Endothelial cell of umbilical vein (primary cell): ENCODE results near the gene CBY2. TPM values are rescaled to one million over a fixed set of nuclear protein-coding genes. Genes with fewer than 3 reads are reported as not detected.

Source experiments
- BruUV-seq: library from RNA; stranded (reverse); fragments of 400-500 nt; replicated peaks from 2 replicates; lab custom pipeline; 2021; lab: Mats Ljungman, UMichigan
- CTCF ChIA-PET: fragments of 300-600, 350-600 bp; sonication (Branson Sonifier 250); formaldehyde crosslinking; loops from one replicate; lab custom pipeline; 2021; ENCODE audit warnings: antibody characterized with exemption, inconsistent platforms; lab: Charles Lee
- POLR2A ChIA-PET: fragments of 300-600, 350-600 bp; sonication (Branson Sonifier 250); formaldehyde crosslinking; loops from one replicate; lab custom pipeline; 2021; ENCODE audit warnings: antibody characterized with exemption, inconsistent platforms; lab: Charles Lee
- DNase-seq: peaks from one replicate; pipeline ENCODE4 v3.0.0-alpha.2; 2011; ENCODE audit warnings: low read depth, low spot score
- FAIRE-seq: peaks from 2 replicates; lab custom pipeline; 2011; peaks lifted over from hg19 to GRCh38; lab: Jason Lieb, UNC
- H2AFZ ChIP-seq: 2 replicates; pipeline ENCODE4 v1.6.0; 2012; ENCODE audit warnings: low read depth, low read length, control low read depth, inconsistent platforms
- H3K27ac ChIP-seq: 2 replicates; pipeline ENCODE4 v1.5.1; 2011; ENCODE audit warnings: low read depth, mild to moderate bottlenecking, control low read depth, low read length, moderate library complexity; ENCODE audit not compliant: insufficient read depth
- H3K27me3 ChIP-seq, 2 experiments: 2 replicates each; pipeline versions ENCODE4 v1.6.0 to v1.6.1; 2011; ENCODE audit warnings: low read length in 2 of 2, mixed read lengths in 1 of 2; ENCODE audit not compliant: control insufficient read depth in 2 of 2, insufficient read depth in 2 of 2
- H3K36me3 ChIP-seq, 2 experiments: 2 replicates in 1 of 2; 3 replicates in 1 of 2; pipeline ENCODE4 v1.5.1; 2011; ENCODE audit warnings: low read length in 2 of 2, mild to moderate bottlenecking in 1 of 2, moderate library complexity in 1 of 2; ENCODE audit not compliant: control insufficient read depth in 2 of 2, insufficient read depth in 2 of 2; ENCODE audit errors: extremely low read depth in 1 of 2
- H3K4me1 ChIP-seq: 3 replicates; pipeline ENCODE4 v1.5.1; 2011; ENCODE audit warnings: mild to moderate bottlenecking, low read length; ENCODE audit not compliant: control insufficient read depth, insufficient read depth; ENCODE audit errors: extremely low read depth
- H3K4me2 ChIP-seq: 2 replicates; pipeline ENCODE4 v1.6.1; 2011; ENCODE audit warnings: low read length, control low read depth, mixed read lengths; ENCODE audit not compliant: insufficient read depth
- H3K4me3 ChIP-seq, 3 experiments: fragments of 200-600 bp in 1 of 3; sonication (generic), shearing (Covaris generic) in 1 of 3; replicated peaks in 1 of 3; 2 replicates each; pipeline ENCODE4 v1.5.1; 2011 to 2016; ENCODE audit warnings: control low read depth in 3 of 3, low read length in 3 of 3, mild to moderate bottlenecking in 2 of 3, inconsistent platforms in 1 of 3, low read depth in 1 of 3, moderate library complexity in 1 of 3; ENCODE audit not compliant: insufficient read depth in 1 of 3
- H3K79me2 ChIP-seq: 2 replicates; pipeline ENCODE4 v1.6.0; 2012; ENCODE audit warnings: low read length, inconsistent platforms; ENCODE audit not compliant: control insufficient read depth, insufficient read depth
- H3K9ac ChIP-seq: replicated peaks from 2 replicates; pipeline ENCODE3; 2011; ENCODE audit warnings: low read length, control low read depth; ENCODE audit not compliant: insufficient read depth; ENCODE audit errors: extremely low read depth
- H3K9me1 ChIP-seq: replicated peaks from 3 replicates; pipeline ENCODE4 v1.6.0; 2011; ENCODE audit warnings: mild to moderate bottlenecking, low read length; ENCODE audit not compliant: control insufficient read depth, insufficient read depth; ENCODE audit errors: extremely low read depth
- H3K9me3 ChIP-seq: replicated peaks from 2 replicates; pipeline ENCODE4 v1.5.1; 2012; ENCODE audit warnings: low read length, inconsistent platforms; ENCODE audit not compliant: control insufficient read depth, insufficient read depth
- H4K20me1 ChIP-seq: replicated peaks from 2 replicates; pipeline ENCODE3; 2011; ENCODE audit warnings: mild to moderate bottlenecking, low read length; ENCODE audit not compliant: control insufficient read depth, insufficient read depth; ENCODE audit errors: extremely low read depth
- CTCF ChIP-seq, 2 donors: IDR thresholded peaks; 1 replicate in 1 of 2; 2 replicates in 1 of 2; pipeline ENCODE4 v1.5.1; 2011; ENCODE audit warnings: low read length in 2 of 2, mild to moderate bottlenecking in 2 of 2, moderate library complexity in 2 of 2, control low read depth in 1 of 2, inconsistent platforms in 1 of 2, low read depth in 1 of 2; ENCODE audit not compliant: insufficient read depth in 1 of 2; ENCODE audit errors: extremely low read depth in 1 of 2
- EZH2 ChIP-seq: IDR thresholded peaks from 2 replicates; pipeline ENCODE4 v1.6.1; 2012; ENCODE audit warnings: borderline replicate concordance, low read depth, mild to moderate bottlenecking, moderate library complexity, low read length, inconsistent platforms; ENCODE audit not compliant: severe bottlenecking
- FOS ChIP-seq: IDR thresholded peaks from 2 replicates; pipeline ENCODE4 v1.6.1; 2011; ENCODE audit warnings: mild to moderate bottlenecking, low read length, moderate library complexity, borderline replicate concordance; ENCODE audit not compliant: insufficient read depth
- GATA2 ChIP-seq: IDR thresholded peaks from 2 replicates; pipeline ENCODE4 v1.7.0; 2011; ENCODE audit warnings: low read depth, mild to moderate bottlenecking, moderate library complexity, mixed read lengths, low read length; ENCODE audit not compliant: insufficient read length, insufficient read depth
- JUN ChIP-seq: IDR thresholded peaks from 2 replicates; pipeline ENCODE4 v1.6.1; 2011; ENCODE audit warnings: borderline replicate concordance, low read depth; ENCODE audit not compliant: insufficient read length, insufficient read depth
- MAX ChIP-seq: IDR thresholded peaks from 2 replicates; pipeline ENCODE4 v1.6.1; 2011; ENCODE audit not compliant: insufficient read depth, insufficient read length
- MYC ChIP-seq: IDR thresholded peaks from one replicate; pipeline ENCODE4 v1.6.1; 2011; ENCODE audit warnings: mild to moderate bottlenecking, low read depth, low read length
- POLR2A ChIP-seq: IDR thresholded peaks from 2 replicates; pipeline ENCODE4 v1.6.1; 2012; ENCODE audit warnings: low read depth, mild to moderate bottlenecking, control low read depth, low read length
- POLR2AphosphoS5 ChIP-seq: IDR thresholded peaks from 2 replicates; pipeline ENCODE4 v1.6.1; 2012; ENCODE audit warnings: low read depth, mild to moderate bottlenecking, control low read depth, low read length, moderate library complexity; ENCODE audit not compliant: insufficient read depth
- dilution Hi-C: fragments of 300-500 bp; cut with MboI; formaldehyde crosslinking; loops from one replicate; pipeline ENCODE4 v1.15.0; 2019; ENCODE audit warnings: low sequenced_read_pairs; ENCODE audit not compliant: extremely low pct_ligation_motif_present
- intact Hi-C: fragments of 100-400 bp; cut with micrococcal nuclease; formaldehyde crosslinking; loops from one replicate; pipeline ENCODE4 v1.10.0; 2022
- polyA plus RNA-seq, 4 experiments: library from polyadenylated mRNA; depleted of rRNA in 3 of 4; stranded (reverse) in 3 of 4; unstranded in 1 of 4; fragments of >200 nt; gene quantifications; 2 replicates each; pipeline versions ENCODE4 v1.2.1 to v1.2.3, GENCODE V29; 2011 to 2012; ENCODE audit warnings: missing spikeins in 1 of 4
- total RNA-seq: library from RNA; stranded (reverse); gene quantifications from 2 replicates; pipeline ENCODE4 v1.2.3, GENCODE V29; 2021

CBY2 gene
- total and polyA plus RNA-seq, 2 donors (not counting 3 experiments of a cell fraction or from before 2014, with no cell fraction given) = not detected

- FAIRE-seq = no peak
- ChIA-PET POLR2A (no interaction called here), CTCF (interaction anchor here (0.8 to 1.1 kb wide), 2 partner anchors 15 to 32 kb away, joined by 3 read pairs; no protein-coding TSS in a partner anchor)
- Histone ChIP-seq H4K20me1 (no peaks in the 10 kb centered on the region), H3K4me3 (no peak overlapping the region), H3K9ac (no peak overlapping the region), H2AFZ (no peak overlapping the region), H3K9me3 (no peaks in the 10 kb centered on the region), H3K4me2 (no peak overlapping the region), H3K4me1 (no peaks in the 10 kb centered on the region), H3K27me3 (no peaks in the 10 kb centered on the region), H3K79me2 (no peaks in the 10 kb centered on the region), H3K27ac (no peak overlapping the region), H3K36me3 (no peaks in the 10 kb centered on the region), H3K9me1 (no peaks in the 10 kb centered on the region)
- no TSS peak for BruUV-seq
- no peak for DNase-seq
- dilution Hi-C loops (no loop called here), intact Hi-C loops (no loop called here)
- no peak for TF ChIP-seq MAX
- TF ChIP-seq CTCF (IDR thresholded peaks at IDR 0.05; ENCODE audit: extremely low read depth in 1 of 2, insufficient read depth in 1 of 2, low read depth in 1 of 2, low read length in 2 of 2) = no peak
- TF ChIP-seq POLR2AphosphoS5 = no peak
- no peak for TF ChIP-seq JUN
- no peak for TF ChIP-seq GATA2
- no peak for TF ChIP-seq MYC
- no peak for TF ChIP-seq POLR2A
- TF ChIP-seq FOS = no peak
- TF ChIP-seq EZH2 = no peak
Observed at GRCh38 chr13:45732916-45733315, 30.8 kb downstream of the CBY2 start.
